Measurements from ENCODE around the gene CCL3.
"Not testable (repeated sequence)": the region's sequence is repeated elsewhere in the genome, so short reads cannot be mapped to it uniquely, and the experiment has no call there.

CCL3 gene

GRCh38 chr17:36114971-36115648, 25.2 kb upstream of the CCL3 start:
- DNase-seq = not testable (repeated sequence)

- DNase-seq = not testable (repeated sequence)
Observed at GRCh38 chr17:36113131-36113530, 23.2 kb upstream of the CCL3 start.

GRCh38 chr17:36112572-36112971, 22.6 kb upstream of the CCL3 start:
- no peak for DNase-seq

GRCh38 chr17:36111068-36111490, 21.1 kb upstream of the CCL3 start:
- DNase-seq = no peak

GRCh38 chr17:36108265-36108664, 18.3 kb upstream of the CCL3 start:
- not testable (repeated sequence) for DNase-seq

GRCh38 chr17:36107660-36108059, 17.7 kb upstream of the CCL3 start:
- no peak for DNase-seq

- no peak for DNase-seq
Observed at GRCh38 chr17:36106493-36106835, 16.5 kb upstream of the CCL3 start.

- no peak for DNase-seq
Observed at GRCh38 chr17:36105781-36106492, 16.0 kb upstream of the CCL3 start.

- DNase-seq = no peak
Observed at GRCh38 chr17:36104701-36105181, 14.8 kb upstream of the CCL3 start.

GRCh38 chr17:36104246-36104645, 14.3 kb upstream of the CCL3 start:
- DNase-seq = not testable (repeated sequence)

GRCh38 chr17:36103401-36103975, 13.5 kb upstream of the CCL3 start, which contains the start of gene CCL4:
CCL4 (plus strand) TSS chr17:36103827; CDS start chr17:36103906, 79 bp downstream.
- DNase-seq = not testable (repeated sequence)

- not testable (repeated sequence) for DNase-seq
Observed at GRCh38 chr17:36099004-36099403, 9.1 kb upstream of the CCL3 start.

- no peak for DNase-seq
Observed at GRCh38 chr17:36095992-36096391, 6.0 kb upstream of the CCL3 start.

GRCh38 chr17:36094746-36095145, 4.8 kb upstream of the CCL3 start:
- no peak for DNase-seq

- no peak for DNase-seq
Observed at GRCh38 chr17:36094232-36094631, 4.3 kb upstream of the CCL3 start.

GRCh38 chr17:36092715-36093114, 2.8 kb upstream of the CCL3 start:
- DNase-seq = not testable (repeated sequence)

- no peak for DNase-seq
Observed at GRCh38 chr17:36092230-36092629, 2.3 kb upstream of the CCL3 start.

GRCh38 chr17:36089339-36089865, 541 bp downstream of the CCL3 start:
- DNase-seq = no peak

GRCh38 chr17:36088670-36089338, 1.1 kb downstream of the CCL3 start:
- no peak for DNase-seq

GRCh38 chr17:36087897-36088572, 1.9 kb downstream of the CCL3 start:
- DNase-seq = not testable (repeated sequence)

- DNase-seq = not testable (repeated sequence)
Observed at GRCh38 chr17:36087471-36087870, 2.5 kb downstream of the CCL3 start.

- no peak for DNase-seq
Observed at GRCh38 chr17:36086791-36087190, 3.2 kb downstream of the CCL3 start.

All from NCI-H1436 (cell line).